CD8-positive, alpha-beta memory T cell (primary cell): ENCODE data around the gene SDC3. TPM values are rescaled to one million over a fixed set of nuclear protein-coding genes. Genes with fewer than 3 reads are reported as not detected.
A peak's percentile ranks its signal among the peaks of the same experiment; 100 is the strongest.

Source experiments
- CTCF ChIA-PET: fragments of 350-600 bp; sonication (Branson Sonifier 250); formaldehyde crosslinking; loops from one replicate; lab custom pipeline; 2021; ENCODE audit warnings: antibody characterized with exemption; lab: Charles Lee
- POLR2A ChIA-PET: fragments of 350-600 bp; sonication (Branson Sonifier 250); formaldehyde crosslinking; loops from one replicate; lab custom pipeline; 2021; ENCODE audit warnings: antibody characterized with exemption; lab: Charles Lee
- DNase-seq, 5 donors: peaks; one replicate each; pipeline versions ENCODE4 v3.0.0 to v3.0.0-alpha.2; 2020 to 2022; ENCODE audit warnings: mixed read lengths in 1 of 5
- H3K27ac ChIP-seq: one replicate; pipeline ENCODE4 v1.7.0; 2013; ENCODE audit warnings: low read depth, mild to moderate bottlenecking, low read length, moderate library complexity
- H3K27me3 ChIP-seq: 2 replicates; pipeline ENCODE4 v1.7.0; 2013; ENCODE audit warnings: low read length, mild to moderate bottlenecking; ENCODE audit not compliant: insufficient read depth, poor library complexity, severe bottlenecking
- H3K36me3 ChIP-seq: 2 replicates; pipeline ENCODE4 v1.7.0; 2013; ENCODE audit warnings: mild to moderate bottlenecking, low read length, moderate library complexity; ENCODE audit not compliant: insufficient read depth
- H3K4me1 ChIP-seq: 2 replicates; pipeline ENCODE4 v1.7.0; 2013; ENCODE audit warnings: mild to moderate bottlenecking, low read length, moderate library complexity; ENCODE audit not compliant: insufficient read depth
- H3K4me3 ChIP-seq: 2 replicates; pipeline ENCODE4 v1.7.0; 2013; ENCODE audit warnings: mild to moderate bottlenecking, low read length
- H3K9me3 ChIP-seq: 2 replicates; pipeline ENCODE4 v1.7.0; 2013; ENCODE audit warnings: mild to moderate bottlenecking, low read length
- H3K27ac Mint-ChIP-seq, 8 donors: one replicate each; pipeline ENCODE4 v1.8.0; 2020 to 2021; ENCODE audit warnings: mixed read lengths in 8 of 8, mild to moderate bottlenecking in 6 of 8, inconsistent platforms in 3 of 8, moderate library complexity in 3 of 8
- H3K27me3 Mint-ChIP-seq, 2 donors: one replicate each; pipeline ENCODE4 v1.8.0; 2020 to 2021; ENCODE audit warnings: mixed read lengths in 2 of 2, mild to moderate bottlenecking in 1 of 2, moderate library complexity in 1 of 2
- H3K36me3 Mint-ChIP-seq, 3 donors: one replicate each; pipeline ENCODE4 v1.8.0; 2020 to 2021; ENCODE audit warnings: mixed read lengths in 3 of 3, inconsistent platforms in 1 of 3, mild to moderate bottlenecking in 1 of 3
- H3K4me1 Mint-ChIP-seq, 3 donors: one replicate each; pipeline ENCODE4 v1.8.0; 2020 to 2021; ENCODE audit warnings: mixed read lengths in 3 of 3, inconsistent platforms in 1 of 3, mild to moderate bottlenecking in 1 of 3
- H3K4me3 Mint-ChIP-seq, 7 donors: one replicate each; pipeline ENCODE4 v1.8.0; 2020 to 2021; ENCODE audit warnings: mixed read lengths in 7 of 7, mild to moderate bottlenecking in 6 of 7, moderate library complexity in 4 of 7, inconsistent platforms in 2 of 7
- H3K9me3 Mint-ChIP-seq, 5 donors: one replicate each; pipeline ENCODE4 v1.8.0; 2020 to 2022; ENCODE audit warnings: mixed read lengths in 5 of 5, mild to moderate bottlenecking in 3 of 5, moderate library complexity in 2 of 5, inconsistent platforms in 1 of 5
- polyA plus RNA-seq: library from polyadenylated mRNA; unstranded; fragments of 300-500 nt; fragmentation: Illumina TruSeq; gene quantifications from one replicate; pipeline ENCODE4 v1.2.3, GENCODE V29; 2021
- total RNA-seq, 2 experiments: library from RNA; stranded (reverse); gene quantifications; one replicate each; pipeline ENCODE4 v1.2.3, GENCODE V29; 2021

Gene SDC3
- total and polyA plus RNA-seq, 3 experiments from 2014 or later: 0.44 TPM; not detected in 1

GRCh38 chr1:30845237-30845903 is 63.2 kb downstream of the SDC3 start:
- Mint-ChIP-seq H3K27me3 (peaks cover 34 to 88% of the 10 kb centered on the region in 2 donors), H3K4me3 (no peak overlapping the region), H3K27ac (peak overlapping the region in 2 of 8 donors; percentile 43 to 64), H3K4me1 (peaks cover 0 to 9% (median 4%) of the 10 kb centered on the region in 3 donors), H3K9me3 (no peaks in the 10 kb centered on the region), H3K36me3 (no peaks in the 10 kb centered on the region)
- ChIA-PET POLR2A (no interaction called here), CTCF (no interaction called here)
- DNase-seq: no peak
- peaks cover 11% of the 10 kb centered on the region for H3K27me3 ChIP-seq
- H3K36me3 ChIP-seq: no peaks in the 10 kb centered on the region
- H3K9me3 ChIP-seq: no peaks in the 10 kb centered on the region
- H3K27ac ChIP-seq: no peak overlapping the region
- H3K4me1 ChIP-seq: no peaks in the 10 kb centered on the region
- no peak overlapping the region for H3K4me3 ChIP-seq

- H3K27ac ChIP-seq: no peak overlapping the region
These were observed 63.9 kb downstream of the SDC3 start for GRCh38 chr1:30844631-30845030.

GRCh38 chr1:30842697-30843354 is 65.7 kb downstream of the SDC3 start:
- no peak overlapping the region for H3K27ac ChIP-seq
- H3K9me3 Mint-ChIP-seq: no peaks in the 10 kb centered on the region
- POLR2A ChIA-PET: no interaction called here
- H3K4me3 ChIP-seq: no peak overlapping the region
- CTCF ChIA-PET: interaction anchor here (1.1 kb wide), 1 partner anchor 11 kb away, joined by 3 read pairs; no protein-coding TSS in a partner anchor
- no peak overlapping the region for H3K27ac Mint-ChIP-seq
- peaks cover 0 to 9% (median 4%) of the 10 kb centered on the region in 3 donors for H3K4me1 Mint-ChIP-seq
- peaks cover 18% of the 10 kb centered on the region for H3K27me3 ChIP-seq
- H3K4me1 ChIP-seq: no peaks in the 10 kb centered on the region
- no peaks in the 10 kb centered on the region for H3K9me3 ChIP-seq
- no peaks in the 10 kb centered on the region for H3K36me3 ChIP-seq
- H3K4me3 Mint-ChIP-seq: no peak overlapping the region
- no peak for DNase-seq
- H3K27me3 Mint-ChIP-seq: peaks cover 37 to 84% of the 10 kb centered on the region in 2 donors
- H3K36me3 Mint-ChIP-seq: no peaks in the 10 kb centered on the region

More at GRCh38 chr1:30844631-30845030, 63.9 kb downstream of the SDC3 start:
- H3K4me1 ChIP-seq: no peaks in the 10 kb centered on the region
- no peak for DNase-seq
- H3K27me3 Mint-ChIP-seq: peaks cover 29 to 84% of the 10 kb centered on the region in 2 donors
- H3K4me1 Mint-ChIP-seq: peaks cover 0 to 9% (median 4%) of the 10 kb centered on the region in 3 donors
- ChIA-PET POLR2A (no interaction called here), CTCF (no interaction called here)
- H3K36me3 Mint-ChIP-seq: no peaks in the 10 kb centered on the region
- no peaks in the 10 kb centered on the region for H3K9me3 ChIP-seq
- H3K4me3 ChIP-seq: no peak overlapping the region
- no peak overlapping the region for H3K27ac Mint-ChIP-seq
- H3K4me3 Mint-ChIP-seq: no peak overlapping the region
- no peaks in the 10 kb centered on the region for H3K36me3 ChIP-seq
- H3K27me3 ChIP-seq: peaks cover 11% of the 10 kb centered on the region
- H3K9me3 Mint-ChIP-seq: no peaks in the 10 kb centered on the region

- peaks cover 21% of the 10 kb centered on the region for H3K27me3 ChIP-seq
- no peaks in the 10 kb centered on the region for H3K36me3 ChIP-seq
- H3K27ac ChIP-seq: no peak overlapping the region
- DNase-seq: no peak
- POLR2A ChIA-PET: no interaction called here
- H3K4me3 Mint-ChIP-seq: no peak overlapping the region
- no peak overlapping the region for H3K27ac Mint-ChIP-seq
- peaks cover 29 to 68% of the 10 kb centered on the region in 2 donors for H3K27me3 Mint-ChIP-seq
- no peaks in the 10 kb centered on the region for H3K9me3 Mint-ChIP-seq
- no peaks in the 10 kb centered on the region for H3K9me3 ChIP-seq
- peaks cover 0 to 9% (median 4%) of the 10 kb centered on the region in 3 donors for H3K4me1 Mint-ChIP-seq
- H3K4me1 ChIP-seq: no peaks in the 10 kb centered on the region
- H3K4me3 ChIP-seq: no peak overlapping the region
- CTCF ChIA-PET: no interaction called here
- no peaks in the 10 kb centered on the region for H3K36me3 Mint-ChIP-seq
These were observed 67.5 kb downstream of the SDC3 start for GRCh38 chr1:30840904-30841598.

GRCh38 chr1:30839827-30840359 is 68.7 kb downstream of the SDC3 start:
- no peak overlapping the region for H3K27ac Mint-ChIP-seq
- no peak overlapping the region for H3K4me3 Mint-ChIP-seq
- Histone ChIP-seq H3K4me1 (no peaks in the 10 kb centered on the region), H3K4me3 (no peak overlapping the region), H3K9me3 (no peaks in the 10 kb centered on the region), H3K27me3 (peaks cover 13% of the 10 kb centered on the region), H3K36me3 (no peaks in the 10 kb centered on the region), H3K27ac (no peak overlapping the region)
- peaks cover 22 to 57% of the 10 kb centered on the region in 2 donors for H3K27me3 Mint-ChIP-seq
- no peaks in the 10 kb centered on the region for H3K9me3 Mint-ChIP-seq
- no peaks in the 10 kb centered on the region for H3K4me1 Mint-ChIP-seq
- no peaks in the 10 kb centered on the region for H3K36me3 Mint-ChIP-seq
- CTCF ChIA-PET: no interaction called here
- POLR2A ChIA-PET: no interaction called here
- no peak for DNase-seq

GRCh38 chr1:30838996-30839395 is 69.6 kb downstream of the SDC3 start:
- Mint-ChIP-seq H3K4me3 (no peak overlapping the region), H3K27me3 (peaks cover 21 to 49% of the 10 kb centered on the region in 2 donors), H3K27ac (no peak overlapping the region), H3K36me3 (no peaks in the 10 kb centered on the region), H3K9me3 (no peaks in the 10 kb centered on the region), H3K4me1 (no peaks in the 10 kb centered on the region)
- Histone ChIP-seq H3K4me3 (no peak overlapping the region), H3K4me1 (no peaks in the 10 kb centered on the region), H3K36me3 (no peaks in the 10 kb centered on the region), H3K27ac (no peak overlapping the region), H3K9me3 (no peaks in the 10 kb centered on the region), H3K27me3 (peaks cover 13% of the 10 kb centered on the region)
- no peak for DNase-seq
- ChIA-PET CTCF (no interaction called here), POLR2A (no interaction called here)

GRCh38 chr1:30837653-30838052 is 70.9 kb downstream of the SDC3 start:
- ChIA-PET POLR2A (no interaction called here), CTCF (no interaction called here)
- Histone ChIP-seq H3K27me3 (peaks cover 13% of the 10 kb centered on the region), H3K4me1 (no peaks in the 10 kb centered on the region), H3K36me3 (no peaks in the 10 kb centered on the region), H3K4me3 (no peak overlapping the region), H3K27ac (no peak overlapping the region), H3K9me3 (no peaks in the 10 kb centered on the region)
- no peak for DNase-seq
- H3K4me1 Mint-ChIP-seq: no peaks in the 10 kb centered on the region
- no peak overlapping the region for H3K4me3 Mint-ChIP-seq
- no peaks in the 10 kb centered on the region for H3K36me3 Mint-ChIP-seq
- H3K27ac Mint-ChIP-seq: no peak overlapping the region
- H3K27me3 Mint-ChIP-seq: peaks cover 21 to 39% of the 10 kb centered on the region in 2 donors
- H3K9me3 Mint-ChIP-seq: no peaks in the 10 kb centered on the region

- DNase-seq: no peak
- Histone ChIP-seq H3K4me3 (no peak overlapping the region), H3K4me1 (no peaks in the 10 kb centered on the region), H3K27ac (no peak overlapping the region), H3K36me3 (no peaks in the 10 kb centered on the region), H3K27me3 (peaks cover 10% of the 10 kb centered on the region), H3K9me3 (no peaks in the 10 kb centered on the region)
- H3K9me3 Mint-ChIP-seq: peaks cover 0 to 4% (median 0%) of the 10 kb centered on the region in 5 donors
- no peaks in the 10 kb centered on the region for H3K4me1 Mint-ChIP-seq
- ChIA-PET POLR2A (no interaction called here), CTCF (no interaction called here)
- peaks cover 17 to 28% of the 10 kb centered on the region in 2 donors for H3K27me3 Mint-ChIP-seq
- no peak overlapping the region for H3K4me3 Mint-ChIP-seq
- H3K36me3 Mint-ChIP-seq: peaks cover 0 to 6% (median 0%) of the 10 kb centered on the region in 3 donors
- H3K27ac Mint-ChIP-seq: no peak overlapping the region
These were observed 74.3 kb downstream of the SDC3 start for GRCh38 chr1:30834253-30834652.
